ENCODE measurements around the gene SUPT5H.

Gene SUPT5H

DNA sequence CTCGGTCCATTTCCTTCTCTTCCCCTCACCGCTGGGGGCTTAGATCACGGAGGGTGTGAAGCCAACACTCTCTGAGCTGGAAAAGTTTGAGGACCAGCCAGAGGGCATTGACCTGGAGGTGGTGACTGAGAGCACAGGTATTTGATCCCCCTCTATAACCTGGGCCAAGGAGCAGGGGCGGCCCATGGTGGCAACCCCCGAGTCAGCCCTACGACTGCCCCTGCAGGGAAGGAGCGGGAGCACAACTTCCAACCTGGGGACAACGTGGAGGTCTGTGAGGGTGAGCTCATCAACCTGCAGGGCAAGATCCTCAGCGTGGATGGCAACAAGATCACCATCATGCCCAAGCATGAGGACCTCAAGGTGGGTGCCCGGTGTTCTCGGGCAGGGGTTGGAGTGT lies 23.7 kb downstream of the SUPT5H start:
- no peak for DNase-seq

DNA sequence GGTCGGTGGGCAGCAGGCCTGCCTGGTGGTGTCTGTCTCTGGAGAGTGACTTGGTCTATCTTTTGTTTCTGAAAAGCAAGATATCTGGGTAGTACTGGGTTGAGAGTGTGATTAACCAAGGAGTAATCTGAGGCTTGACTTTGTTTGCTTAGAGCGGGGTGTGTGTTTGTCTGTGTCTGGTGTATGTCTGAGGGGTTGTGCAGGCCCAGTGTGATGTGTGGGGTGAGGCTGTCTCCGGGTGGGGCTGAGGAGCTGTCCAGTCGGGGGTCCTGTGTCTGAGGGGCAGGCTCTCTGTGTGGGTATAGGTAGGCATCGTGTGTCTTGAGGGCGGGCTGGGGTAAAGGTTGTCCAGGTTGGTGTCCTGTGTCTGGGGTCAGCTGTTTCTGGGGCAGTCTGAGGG lies 24.2 kb downstream of the SUPT5H start:
- DNase-seq = no peak

DNA sequence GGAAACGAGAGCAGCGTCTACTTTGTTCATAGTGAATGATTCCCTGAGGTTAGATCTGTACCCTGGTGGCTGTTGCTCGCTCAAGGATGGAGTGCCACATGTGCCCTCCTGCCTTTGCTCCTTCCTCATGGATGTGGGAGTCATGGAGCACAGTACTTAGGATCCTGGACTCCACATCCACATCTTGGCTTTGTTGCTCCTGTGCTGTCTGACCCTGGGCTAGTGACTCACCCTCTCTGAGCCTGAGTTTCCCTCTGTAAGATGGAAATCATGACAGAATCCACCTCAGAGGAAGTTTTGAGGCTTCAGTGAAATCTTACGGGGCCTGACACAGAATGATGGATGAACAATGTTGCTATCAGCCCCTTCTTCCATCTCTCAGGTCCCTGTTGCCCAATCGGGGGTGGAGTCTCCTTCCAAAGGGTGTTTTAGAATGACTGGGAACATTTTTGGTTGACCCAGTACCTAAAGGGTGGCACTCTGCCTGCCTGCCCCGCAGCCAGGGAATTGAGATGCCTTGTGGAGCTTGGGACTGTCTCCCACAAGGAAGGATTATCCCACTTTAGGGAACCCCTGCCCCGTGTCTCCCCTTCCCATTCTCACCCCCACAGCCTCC lies 25.4 kb downstream of the SUPT5H start:
- no peak for DNase-seq

DNA sequence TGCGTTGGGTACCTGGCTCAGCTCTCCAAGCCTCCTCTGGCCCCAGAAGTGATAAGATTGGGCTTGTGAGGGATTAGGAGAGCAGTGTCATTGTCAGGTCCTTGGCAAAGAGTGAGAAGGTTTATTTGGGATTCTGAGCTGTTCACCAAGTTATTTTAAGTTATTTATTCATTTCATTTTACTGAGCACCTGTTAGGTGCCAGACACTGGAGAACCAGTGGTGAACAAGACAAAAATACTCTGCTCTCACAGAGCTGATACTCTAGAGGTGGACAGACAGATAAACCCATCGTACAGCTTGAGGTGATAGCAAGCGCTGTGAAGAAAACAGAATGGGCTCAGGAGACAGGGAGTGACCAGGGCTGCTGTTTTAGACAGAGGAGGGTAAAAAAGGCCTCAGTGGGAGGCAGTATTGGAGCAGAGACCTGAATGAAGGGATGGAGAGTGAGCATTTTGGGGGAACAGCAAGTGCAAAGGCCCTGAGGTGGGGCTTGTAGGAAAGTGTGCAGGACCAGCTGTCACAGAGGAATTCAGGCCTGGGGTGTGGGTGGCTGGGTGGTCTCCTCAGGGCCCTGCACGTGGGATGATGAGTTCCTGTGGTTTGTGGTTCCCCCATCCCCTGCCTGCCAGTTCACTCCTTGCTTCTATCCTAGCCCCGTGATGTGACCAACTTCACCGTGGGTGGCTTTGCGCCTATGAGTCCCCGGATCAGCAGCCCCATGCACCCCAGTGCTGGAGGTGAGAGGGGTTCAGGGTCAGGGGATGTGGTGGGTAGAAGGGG lies 26.6 kb downstream of the SUPT5H start:
- no peak for DNase-seq

DNA sequence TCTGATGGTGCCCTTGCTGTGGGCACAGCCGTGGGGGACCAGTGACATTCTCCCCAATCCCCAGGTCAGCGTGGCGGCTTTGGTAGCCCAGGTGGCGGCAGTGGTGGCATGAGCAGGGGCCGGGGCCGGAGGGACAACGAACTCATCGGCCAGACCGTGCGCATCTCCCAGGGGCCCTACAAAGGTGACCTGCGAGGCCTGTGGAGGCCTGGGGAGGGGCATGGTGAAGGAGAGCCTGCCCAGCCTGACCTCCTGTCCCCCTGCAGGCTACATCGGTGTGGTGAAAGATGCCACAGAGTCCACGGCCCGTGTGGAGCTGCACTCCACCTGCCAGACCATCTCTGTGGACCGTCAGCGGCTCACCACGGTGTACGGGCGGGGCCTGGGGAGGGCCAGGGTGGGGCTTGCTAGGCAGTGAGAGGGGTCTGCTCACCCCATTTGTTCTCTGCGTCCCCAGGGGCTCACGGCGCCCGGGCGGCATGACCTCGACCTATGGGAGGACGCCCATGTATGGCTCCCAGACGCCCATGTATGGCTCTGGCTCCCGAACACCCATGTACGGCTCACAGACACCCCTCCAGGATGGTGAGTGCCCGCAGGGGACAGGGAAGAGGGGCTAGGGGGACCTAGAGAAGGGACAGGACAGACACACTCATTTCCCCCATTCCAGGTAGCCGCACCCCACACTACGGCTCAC lies 27.5 kb downstream of the SUPT5H start:
- DNase-seq = no peak

DNA sequence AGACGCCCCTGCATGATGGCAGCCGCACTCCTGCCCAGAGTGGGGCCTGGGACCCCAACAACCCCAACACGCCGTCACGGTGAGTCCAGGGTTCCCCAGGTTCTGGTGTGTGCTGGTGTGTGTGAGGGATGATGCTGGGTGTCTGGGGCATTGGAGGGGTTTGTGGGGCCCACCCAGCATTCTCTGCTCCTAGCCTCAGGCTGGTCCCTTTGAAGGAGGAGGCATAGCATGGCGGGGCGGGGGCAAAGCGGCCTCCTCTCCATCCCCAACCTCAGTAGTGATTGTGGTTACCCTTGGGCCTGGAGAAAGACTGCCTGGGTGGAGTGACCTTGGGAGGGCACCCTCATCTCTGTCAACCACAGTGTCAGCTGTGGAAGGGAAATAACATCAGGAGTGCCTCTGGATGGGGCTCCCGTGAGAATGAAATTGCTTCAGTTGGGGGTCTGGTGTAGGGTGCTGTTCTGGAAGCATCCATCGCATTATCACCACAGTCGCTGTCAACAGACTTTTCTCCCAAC lies 28.1 kb downstream of the SUPT5H start:
- DNase-seq = no peak

DNA sequence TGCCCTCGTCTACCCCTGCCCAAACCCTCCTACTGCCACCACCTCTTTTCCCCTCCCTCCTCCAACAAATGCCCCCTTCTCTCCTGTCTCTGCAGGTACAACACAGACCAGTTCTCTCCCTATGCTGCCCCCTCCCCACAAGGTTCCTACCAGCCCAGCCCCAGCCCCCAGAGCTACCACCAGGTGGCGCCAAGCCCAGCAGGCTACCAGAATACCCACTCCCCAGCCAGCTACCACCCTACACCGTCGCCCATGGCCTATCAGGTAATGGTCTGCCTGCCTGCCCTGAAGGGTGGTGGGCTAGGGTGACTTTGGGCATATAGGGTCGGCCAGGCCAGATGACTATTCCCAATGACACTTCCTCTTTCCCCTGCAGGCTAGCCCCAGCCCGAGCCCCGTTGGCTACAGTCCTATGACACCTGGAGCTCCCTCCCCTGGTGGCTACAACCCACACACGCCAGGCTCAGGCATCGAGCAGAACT lies 28.8 kb downstream of the SUPT5H start:
- peak; percentile 73 for DNase-seq

DNA sequence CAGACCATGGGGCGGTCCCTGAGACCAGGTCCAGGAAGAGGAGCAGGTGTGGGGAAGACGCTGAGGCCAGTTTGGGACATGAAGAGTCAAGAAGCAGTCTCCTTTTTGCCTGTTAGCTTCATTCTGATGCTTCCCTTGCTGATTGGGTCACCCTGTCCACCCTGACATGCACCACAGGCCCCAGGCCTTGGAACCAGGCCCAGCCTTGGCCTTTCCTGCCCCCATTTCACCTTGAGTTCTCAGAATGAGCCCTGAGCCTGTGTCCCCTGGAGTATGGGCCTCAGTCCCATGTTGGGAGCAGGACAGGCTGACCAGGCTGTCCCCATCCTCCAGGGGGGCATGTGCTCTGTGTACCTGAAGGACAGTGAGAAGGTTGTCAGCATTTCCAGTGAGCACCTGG lies 30.4 kb downstream of the SUPT5H start:
- no peak for DNase-seq

DNA sequence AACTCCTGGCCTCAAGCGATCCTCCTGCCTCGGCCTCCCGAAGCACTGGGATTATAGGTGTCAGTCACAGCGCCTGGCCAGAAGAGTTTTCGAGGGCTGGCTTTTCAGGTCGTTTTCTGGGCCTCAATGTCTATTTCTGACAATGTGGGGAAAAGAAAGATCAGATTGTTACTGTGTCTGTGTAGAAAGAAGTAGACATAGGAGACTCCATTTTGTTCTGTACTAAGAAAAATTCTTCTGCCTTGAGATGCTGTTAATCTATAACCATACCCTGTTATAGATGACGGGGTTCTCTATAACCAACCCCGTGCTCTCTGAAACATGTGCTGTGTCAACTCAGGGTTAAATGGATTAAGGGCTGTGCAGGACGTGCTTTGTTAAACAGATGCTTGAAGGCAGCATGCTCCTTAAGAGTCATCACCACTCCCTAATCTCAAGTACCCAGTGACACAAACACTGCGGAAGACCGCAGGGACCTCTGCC lies 34.0 kb downstream of the SUPT5H start:
- peak; percentile 43 for DNase-seq

DNA sequence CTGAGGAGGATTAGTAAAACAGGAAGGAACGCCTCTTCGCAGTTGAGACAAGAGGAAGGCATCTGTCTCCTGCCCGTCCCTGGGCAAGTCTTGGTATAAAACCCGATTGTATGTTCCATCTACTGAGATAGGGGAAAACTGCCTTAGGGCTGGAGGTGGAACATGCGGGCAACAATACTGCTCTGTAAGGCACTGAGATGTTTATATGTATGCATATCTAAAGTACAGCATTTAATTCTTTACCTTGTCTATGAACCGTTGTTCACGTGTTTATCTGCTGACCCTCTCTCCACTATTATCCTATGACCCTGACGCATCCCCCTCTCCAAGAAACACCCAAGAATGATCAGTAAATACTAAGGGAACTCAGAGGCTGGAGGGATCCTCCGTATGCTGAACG lies 34.5 kb downstream of the SUPT5H start:
- DNase-seq = no peak

DNA sequence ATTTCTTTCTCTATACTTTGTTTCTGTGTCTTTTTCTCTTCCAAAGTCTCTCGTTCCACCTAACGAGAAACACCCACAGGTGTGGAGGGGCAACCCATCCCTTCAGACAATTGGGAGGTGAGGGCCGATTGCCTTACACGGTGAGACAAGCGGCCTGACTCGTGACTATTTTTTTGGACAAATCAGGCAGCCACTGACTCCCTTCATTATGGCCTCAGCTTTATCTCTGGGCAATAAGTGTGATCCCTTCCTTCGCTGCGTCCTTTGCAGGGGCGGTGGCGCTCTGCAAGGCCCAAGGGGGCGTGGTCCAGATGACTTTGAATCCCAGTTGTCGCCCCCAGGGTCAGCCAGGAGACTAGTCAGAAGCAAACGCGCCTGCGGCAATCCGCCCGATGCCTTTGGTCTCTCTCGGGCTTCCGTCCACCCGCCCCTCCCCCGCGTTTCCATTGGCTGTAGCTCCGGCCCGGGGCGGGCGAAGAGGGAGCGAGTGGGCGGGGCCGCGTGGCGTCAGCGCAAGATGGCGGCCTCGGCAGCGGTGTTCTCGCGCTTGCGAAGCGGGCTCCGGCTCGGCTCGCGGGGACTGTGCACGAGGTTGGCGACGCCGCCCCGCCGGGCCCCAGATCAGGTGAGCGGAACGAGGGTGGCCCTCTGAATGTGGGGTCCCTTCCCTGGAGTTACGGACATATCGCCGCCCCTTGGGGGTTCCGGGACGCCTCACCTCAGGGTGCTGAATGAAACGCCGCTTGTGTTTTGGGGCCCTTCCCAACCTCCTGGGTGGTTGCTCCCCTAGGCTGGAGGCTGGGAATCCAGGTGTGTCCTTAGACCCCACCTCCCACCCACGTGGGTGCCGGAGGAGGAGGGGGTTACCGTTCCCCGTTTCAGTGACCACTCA lies 35.2 kb downstream of the SUPT5H start, which contains the start of gene TIMM50:
Gene TIMM50 (plus strand): TSS at position 502 of the 892 bp plus-strand sequence. CDS start 16 bp downstream, at position 518.
- DNase-seq = peak; percentile 99

DNA sequence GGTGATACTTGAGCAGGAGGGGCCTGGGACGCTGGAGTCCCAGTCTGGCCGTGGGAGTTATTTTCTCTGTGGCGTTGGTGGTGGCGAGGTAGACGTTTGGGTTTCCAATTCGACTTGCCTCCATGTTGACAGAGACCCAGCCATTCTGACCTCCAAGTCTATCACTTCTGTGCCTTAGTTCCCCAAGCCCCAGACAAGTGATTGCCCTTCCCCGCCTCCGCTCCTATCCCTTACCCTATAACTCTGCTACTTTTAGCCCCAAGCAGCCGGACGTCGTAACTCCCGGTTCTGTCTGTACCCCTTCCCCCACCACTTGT lies 35.8 kb downstream of the SUPT5H start:
- DNase-seq = no peak

DNA sequence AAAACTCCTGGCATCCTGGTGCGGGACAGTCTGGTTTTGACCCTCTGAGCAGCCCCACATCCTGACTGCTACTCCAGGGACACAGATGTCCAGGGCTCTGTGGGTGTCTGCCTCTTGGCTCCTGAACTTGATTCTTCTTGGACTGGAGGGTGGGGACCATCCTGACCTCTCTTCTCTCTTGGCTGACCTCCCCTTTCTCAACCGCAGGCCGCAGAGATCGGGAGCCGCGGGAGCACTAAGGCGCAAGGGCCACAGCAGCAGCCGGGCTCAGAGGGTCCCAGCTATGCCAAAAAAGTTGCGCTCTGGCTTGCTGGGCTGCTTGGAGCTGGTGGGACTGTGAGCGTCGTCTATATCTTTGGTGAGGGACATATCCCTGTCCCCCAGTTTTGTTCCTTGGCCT lies 36.3 kb downstream of the SUPT5H start:
- no peak for DNase-seq

DNA sequence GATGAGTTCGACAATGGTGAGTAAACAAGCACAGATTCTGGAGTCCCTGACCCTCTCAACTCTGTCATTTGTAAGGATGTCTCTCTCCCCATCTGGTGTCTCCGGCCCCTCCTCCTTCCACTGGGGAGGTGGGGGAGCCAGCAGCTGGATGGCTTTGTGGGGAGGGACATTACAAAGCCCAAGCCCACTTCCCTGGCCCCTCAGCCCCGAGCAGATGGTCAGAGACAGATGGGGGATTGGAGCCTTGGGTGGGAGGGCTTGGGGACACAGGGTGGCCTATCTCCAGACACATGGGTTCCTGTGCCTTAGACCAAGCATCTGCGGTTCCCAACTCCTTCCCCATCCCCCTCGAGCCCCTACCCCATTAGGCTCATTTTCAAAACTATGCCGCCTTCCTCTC lies 37.8 kb downstream of the SUPT5H start:
- no peak for DNase-seq

DNA sequence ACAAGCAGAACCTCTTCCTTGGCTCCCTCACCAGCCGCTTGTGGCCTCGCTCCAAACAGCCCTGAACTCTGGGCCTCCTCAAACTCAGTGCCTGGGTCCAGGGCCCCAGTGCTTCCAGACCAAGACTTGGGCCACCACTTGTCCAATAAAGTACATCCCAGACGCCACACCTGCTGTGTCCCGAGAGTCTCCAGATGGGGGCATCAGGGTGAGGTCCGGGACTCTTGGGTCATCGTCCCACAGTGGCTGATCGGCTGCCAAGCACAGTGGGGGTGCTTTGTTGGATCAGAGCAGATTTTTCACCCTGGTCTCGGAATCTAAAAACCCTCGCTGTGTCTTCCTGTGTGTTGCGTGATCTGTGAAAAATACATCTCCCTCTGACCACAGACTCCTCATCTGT lies 44.4 kb downstream of the SUPT5H start:
- DNase-seq = no peak

DNA sequence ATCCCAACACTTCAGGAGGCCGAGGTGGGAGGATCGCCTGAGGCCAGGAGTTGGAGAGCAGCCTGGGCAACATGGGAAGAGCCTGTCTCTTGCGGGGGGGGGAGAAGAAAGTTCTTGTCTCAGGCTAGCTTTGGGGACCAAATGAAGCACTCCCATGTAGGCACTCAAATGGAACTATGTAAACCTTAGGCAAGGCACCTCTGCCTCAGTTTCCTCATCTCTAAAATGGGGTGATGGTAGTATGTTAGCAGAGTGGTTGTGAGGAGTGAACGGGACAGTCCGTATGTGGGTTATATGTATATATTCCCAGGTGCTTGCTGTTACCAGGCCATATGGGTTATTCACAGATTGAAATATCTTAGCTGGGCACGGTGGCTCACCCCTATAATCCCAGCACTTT lies 46.8 kb downstream of the SUPT5H start:
- no peak for DNase-seq

DNA sequence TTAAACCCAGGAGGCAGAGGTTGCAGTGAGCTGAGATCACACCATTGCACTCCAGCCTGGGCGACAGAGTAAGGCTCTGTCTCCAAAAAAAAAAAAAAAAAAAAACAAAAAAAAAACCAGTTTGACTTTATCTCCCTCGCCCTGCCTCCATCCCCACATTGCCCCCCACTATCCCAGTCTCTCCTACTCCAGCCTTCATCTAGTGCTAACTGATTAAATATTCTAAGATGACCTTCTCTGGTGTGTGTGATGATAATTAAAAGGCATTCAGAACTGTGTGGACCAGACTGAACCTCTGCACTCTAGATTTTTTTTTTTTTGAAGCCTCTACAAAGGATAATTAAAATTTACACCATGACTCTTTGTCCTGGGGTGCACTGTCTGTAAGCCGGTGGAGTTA lies 47.4 kb downstream of the SUPT5H start:
- no peak for DNase-seq

DNA sequence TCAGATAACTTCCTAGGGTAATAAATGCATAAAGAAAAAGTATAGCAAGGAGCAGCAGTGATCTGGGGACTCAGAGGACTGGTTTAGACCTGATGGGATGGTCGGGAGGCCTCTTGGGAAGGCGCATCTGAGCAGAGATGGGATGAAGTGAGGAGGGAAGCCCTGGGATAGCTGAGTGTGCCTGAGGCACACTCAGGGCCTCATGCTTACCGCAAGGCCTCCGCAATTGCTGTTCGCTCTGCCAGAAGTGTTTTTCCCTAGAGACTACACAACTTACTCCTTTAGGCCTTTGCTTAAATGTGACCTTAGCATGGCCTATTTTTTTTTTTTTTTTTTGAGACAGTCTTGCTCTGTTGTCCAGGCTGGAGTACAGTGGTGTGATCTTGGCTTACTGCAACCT lies 49.3 kb downstream of the SUPT5H start:
- no peak for DNase-seq

DNA sequence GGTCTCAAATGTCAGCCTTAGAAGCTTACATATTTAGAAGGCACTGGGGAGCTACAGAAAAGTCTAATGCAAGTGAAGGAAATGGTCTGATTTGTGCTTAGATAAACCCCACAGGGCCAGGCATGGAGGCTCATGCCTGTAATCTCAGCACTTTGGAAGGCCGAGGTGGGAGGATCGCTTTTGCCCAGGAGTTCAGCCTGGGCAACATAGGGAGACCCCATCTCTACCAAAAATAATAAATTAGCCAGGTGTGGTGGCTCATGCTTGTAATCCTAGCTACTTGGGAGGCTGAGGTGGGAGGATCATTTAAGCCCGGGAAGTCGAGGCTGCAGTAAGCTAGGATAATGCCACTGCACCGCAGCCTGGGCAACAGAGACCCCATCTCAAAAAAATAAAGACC lies 50.7 kb downstream of the SUPT5H start:
- DNase-seq = no peak

DNA sequence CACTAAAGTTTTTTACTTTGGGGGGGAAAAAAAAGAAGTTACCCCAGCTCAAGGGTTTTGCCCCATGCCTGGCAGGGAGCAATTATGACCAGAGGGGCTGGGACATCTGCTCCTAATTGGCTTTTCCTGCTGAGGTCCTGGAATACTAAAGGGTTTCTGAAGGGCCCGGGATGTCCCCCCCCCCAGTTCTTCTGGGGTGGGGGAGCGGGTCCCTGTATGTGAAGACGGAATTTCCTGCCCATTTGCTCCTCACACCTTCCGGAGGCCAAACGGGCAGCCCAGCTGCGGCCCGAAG lies 52.3 kb downstream of the SUPT5H start:
- DNase-seq = no peak

DNA sequence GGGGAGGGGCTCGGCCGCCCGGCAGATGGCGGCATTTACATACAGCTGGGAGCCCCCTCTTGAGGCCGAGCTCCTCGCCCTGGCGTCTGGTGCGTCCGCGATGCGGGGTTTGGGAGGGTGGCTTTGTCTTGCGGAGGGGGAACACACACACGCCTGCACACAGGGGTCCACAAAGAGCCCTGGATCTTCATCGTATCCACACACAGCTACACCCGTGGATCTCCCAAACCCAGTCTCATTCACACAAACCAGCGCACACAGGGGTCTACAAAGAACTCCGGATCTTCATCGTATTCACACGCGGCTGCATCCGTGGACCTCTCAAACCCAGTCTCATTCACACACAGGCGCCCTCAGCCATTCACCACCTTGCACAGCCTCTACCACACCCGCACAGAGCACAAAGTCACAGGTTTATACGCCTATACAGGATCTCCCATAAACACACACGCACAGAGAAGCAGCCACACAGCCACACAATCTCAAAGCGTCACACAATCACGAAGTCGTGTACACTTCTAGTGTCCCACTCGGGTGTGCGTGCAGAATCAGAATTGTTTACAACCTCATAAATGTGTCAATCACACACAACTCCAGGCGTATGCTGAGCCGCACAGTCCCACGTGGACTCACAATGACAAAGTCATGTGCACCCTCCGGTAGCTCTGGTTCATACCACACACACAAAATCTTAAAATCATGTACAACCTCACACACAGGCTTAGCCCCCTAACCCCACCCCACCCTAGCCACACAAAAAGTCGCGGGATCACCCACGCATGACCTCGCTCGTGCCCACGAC lies 52.8 kb downstream of the SUPT5H start:
- peak; percentile 98 for DNase-seq

Measured in DMS53 (cell line).